HEK293 (cell line): ENCODE results near the gene MEAK7.

Source experiments
- CTCF ChIA-PET: fragments of 350-600 bp; formaldehyde crosslinking; extraction: SDS; loops from one replicate; lab custom pipeline; 2021; ENCODE audit warnings: antibody characterized with exemption; lab: Yijun Ruan, JAX
- POLR2A ChIA-PET: fragments of 300-600 bp; formaldehyde crosslinking; extraction: SDS; loops from one replicate; lab custom pipeline; 2020; ENCODE audit warnings: antibody characterized with exemption, inconsistent platforms; lab: Yijun Ruan, JAX
- H3K27ac ChIP-seq: fragments of 200-500 bp; sonication (Bioruptor generic); 2 replicates; pipeline ENCODE4 v1.5.1; 2014; ENCODE audit warnings: low read depth, low read length, control low read depth, inconsistent platforms; ENCODE audit errors: extremely low read depth
- H3K36me3 ChIP-seq, 2 experiments: fragments of 200-500 bp in 1 of 2; sonication (Bioruptor generic) in 1 of 2; 1 replicate in 1 of 2; 2 replicates in 1 of 2; pipeline ENCODE4 v1.5.1; 2014 to 2017; ENCODE audit warnings: inconsistent platforms in 2 of 2, low read length in 2 of 2; ENCODE audit not compliant: control insufficient read depth in 2 of 2, insufficient read depth in 1 of 2
- H3K4me1 ChIP-seq: fragments of 200-500 bp; sonication (Bioruptor generic); 2 replicates; pipeline ENCODE4 v1.5.1; 2014; ENCODE audit warnings: mild to moderate bottlenecking, low read length, inconsistent platforms; ENCODE audit not compliant: control insufficient read depth, insufficient read depth
- H3K4me3 ChIP-seq: 2 replicates; pipeline ENCODE4 v1.5.1; 2011; ENCODE audit warnings: low read depth, mild to moderate bottlenecking, control low read depth, low read length, moderate library complexity
- H3K9me3 ChIP-seq: fragments of 200-500 bp; sonication (Bioruptor generic); 2 replicates; pipeline ENCODE4 v1.5.1; 2014; ENCODE audit warnings: low read depth, low read length, inconsistent platforms; ENCODE audit not compliant: control insufficient read depth, insufficient read depth
- SETDB1 ChIP-seq: IDR thresholded peaks from one replicate; pipeline ENCODE4 v1.6.1; 2017; ENCODE audit warnings: mild to moderate bottlenecking, low read length, moderate library complexity, mixed read lengths; ENCODE audit not compliant: insufficient read length
- ZBTB21 ChIP-seq: fragments of 450-650 bp; formaldehyde crosslinking; IDR thresholded peaks from 2 replicates; pipeline ENCODE4 v1.5.1; 2017; ENCODE audit warnings: missing biosample characterization, missing genetic modification characterization
- ZFHX2 ChIP-seq: fragments of 450-650 bp; formaldehyde crosslinking; conservative IDR thresholded peaks from 2 replicates; pipeline ENCODE4 v1.5.1; 2016; ENCODE audit warnings: missing biosample characterization, missing genetic modification characterization
- ZFP69B ChIP-seq: fragments of 450-650 bp; formaldehyde crosslinking; IDR thresholded peaks from 2 replicates; pipeline ENCODE4 v1.5.1; 2016; ENCODE audit warnings: missing biosample characterization, missing genetic modification characterization
- ZNF112 ChIP-seq: fragments of 450-650 bp; formaldehyde crosslinking; IDR thresholded peaks from 2 replicates; pipeline ENCODE4 v1.5.0; 2017; ENCODE audit warnings: missing biosample characterization, missing genetic modification characterization
- ZNF114 ChIP-seq: fragments of 450-650 bp; formaldehyde crosslinking; IDR thresholded peaks from 2 replicates; pipeline ENCODE4 v1.5.0; 2017; ENCODE audit warnings: missing biosample characterization, missing genetic modification characterization
- ZNF169 ChIP-seq: fragments of 450-650 bp; formaldehyde crosslinking; IDR thresholded peaks from 2 replicates; pipeline ENCODE4 v1.5.1; 2016; ENCODE audit warnings: missing biosample characterization, missing genetic modification characterization
- ZNF248 ChIP-seq: fragments of 450-650 bp; formaldehyde crosslinking; IDR thresholded peaks from 2 replicates; pipeline ENCODE4 v1.5.1; 2017; ENCODE audit warnings: missing biosample characterization, missing genetic modification characterization
- ZNF324 ChIP-seq: fragments of 450-650 bp; formaldehyde crosslinking; IDR thresholded peaks from 2 replicates; pipeline ENCODE4 v1.5.1; 2016; ENCODE audit warnings: missing biosample characterization, missing genetic modification characterization
- ZNF350 ChIP-seq: fragments of 450-650 bp; formaldehyde crosslinking; IDR thresholded peaks from 2 replicates; pipeline ENCODE4 v1.5.0; 2017; ENCODE audit warnings: missing biosample characterization, mild to moderate bottlenecking, missing genetic modification characterization
- ZNF423 ChIP-seq: fragments of 450-650 bp; formaldehyde crosslinking; IDR thresholded peaks from 2 replicates; pipeline ENCODE4 v1.5.1; 2016; ENCODE audit warnings: missing biosample characterization, missing genetic modification characterization
- ZNF48 ChIP-seq: fragments of 450-650 bp; formaldehyde crosslinking; IDR thresholded peaks from 2 replicates; pipeline ENCODE4 v1.5.1; 2016; ENCODE audit warnings: missing biosample characterization, missing genetic modification characterization
- ZNF544 ChIP-seq: fragments of 450-650 bp; formaldehyde crosslinking; IDR thresholded peaks from 2 replicates; pipeline ENCODE4 v1.5.0; 2017; ENCODE audit warnings: missing biosample characterization, missing genetic modification characterization
- ZNF596 ChIP-seq: fragments of 450-650 bp; IDR thresholded peaks from 2 replicates; pipeline ENCODE4 v1.5.0; 2018; ENCODE audit warnings: missing biosample characterization, mild to moderate bottlenecking, missing genetic modification characterization, moderate library complexity
- ZNF629 ChIP-seq: fragments of 450-650 bp; formaldehyde crosslinking; IDR thresholded peaks from 2 replicates; pipeline ENCODE4 v1.5.1; 2017; ENCODE audit warnings: missing biosample characterization, missing genetic modification characterization
- ZNF658 ChIP-seq: fragments of 450-650 bp; formaldehyde crosslinking; IDR thresholded peaks from 2 replicates; pipeline ENCODE4; 2016; ENCODE audit warnings: missing biosample characterization, missing genetic modification characterization
- ZNF670 ChIP-seq: fragments of 450-650 bp; formaldehyde crosslinking; IDR thresholded peaks from 2 replicates; pipeline ENCODE4 v1.5.1; 2016; ENCODE audit warnings: missing biosample characterization, missing genetic modification characterization, low read depth
- ZNF830 ChIP-seq: fragments of 450-650 bp; IDR thresholded peaks from 2 replicates; pipeline ENCODE4 v1.5.0; 2018; ENCODE audit warnings: missing biosample characterization, missing genetic modification characterization, low read depth, mild to moderate bottlenecking, moderate library complexity
- ZSCAN16 ChIP-seq: fragments of 450-650 bp; formaldehyde crosslinking; IDR thresholded peaks from 2 replicates; pipeline ENCODE4 v1.5.1; 2016; ENCODE audit warnings: missing biosample characterization, missing genetic modification characterization
- ZSCAN30 ChIP-seq: fragments of 450-650 bp; IDR thresholded peaks from 2 replicates; pipeline ENCODE4 v1.5.1; 2018; ENCODE audit warnings: missing biosample characterization, mild to moderate bottlenecking, missing genetic modification characterization, moderate library complexity
- TF ChIP-seq, protein P1 (sequence below): fragments of 450-650 bp; formaldehyde crosslinking; IDR thresholded peaks from 2 replicates; pipeline ENCODE4 v1.5.1; 2016; ENCODE audit warnings: missing biosample characterization, missing genetic modification characterization
- TF ChIP-seq, protein P2 (sequence below): fragments of 450-650 bp; formaldehyde crosslinking; IDR thresholded peaks from 2 replicates; pipeline ENCODE4 v1.5.1; 2016; ENCODE audit warnings: missing biosample characterization, missing genetic modification characterization
- TF ChIP-seq, protein P3 (sequence below): fragments of 450-650 bp; formaldehyde crosslinking; IDR thresholded peaks from 2 replicates; pipeline ENCODE4 v1.5.1; 2017; ENCODE audit warnings: missing biosample characterization, missing genetic modification characterization

The MEAK7 gene

DNA sequence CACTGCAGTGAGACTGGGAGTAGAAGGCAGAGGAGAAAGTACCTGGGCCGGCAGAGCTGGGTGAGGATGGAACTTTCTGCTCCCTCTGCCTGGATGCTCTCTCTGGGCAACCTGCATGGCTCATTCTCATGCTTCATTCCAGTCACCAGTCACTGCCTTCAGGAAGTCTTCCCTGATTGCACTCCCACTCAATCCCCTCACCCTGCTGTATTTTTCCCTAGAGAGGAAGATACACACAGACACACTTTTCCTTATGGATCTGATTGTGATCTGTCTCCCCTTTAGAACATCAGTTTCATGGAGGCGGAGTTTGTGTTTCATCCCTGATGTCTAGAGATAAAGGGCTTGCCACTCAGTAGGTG is 44.9 kb downstream of the MEAK7 start (continued):
- TF ChIP-seq ZBTB21 (tag by site-specific recombination) (no peak), ZNF112 (tag by site-specific recombination) (no peak), ZNF324 (no peak), ZNF830 (no peak)

DNA sequence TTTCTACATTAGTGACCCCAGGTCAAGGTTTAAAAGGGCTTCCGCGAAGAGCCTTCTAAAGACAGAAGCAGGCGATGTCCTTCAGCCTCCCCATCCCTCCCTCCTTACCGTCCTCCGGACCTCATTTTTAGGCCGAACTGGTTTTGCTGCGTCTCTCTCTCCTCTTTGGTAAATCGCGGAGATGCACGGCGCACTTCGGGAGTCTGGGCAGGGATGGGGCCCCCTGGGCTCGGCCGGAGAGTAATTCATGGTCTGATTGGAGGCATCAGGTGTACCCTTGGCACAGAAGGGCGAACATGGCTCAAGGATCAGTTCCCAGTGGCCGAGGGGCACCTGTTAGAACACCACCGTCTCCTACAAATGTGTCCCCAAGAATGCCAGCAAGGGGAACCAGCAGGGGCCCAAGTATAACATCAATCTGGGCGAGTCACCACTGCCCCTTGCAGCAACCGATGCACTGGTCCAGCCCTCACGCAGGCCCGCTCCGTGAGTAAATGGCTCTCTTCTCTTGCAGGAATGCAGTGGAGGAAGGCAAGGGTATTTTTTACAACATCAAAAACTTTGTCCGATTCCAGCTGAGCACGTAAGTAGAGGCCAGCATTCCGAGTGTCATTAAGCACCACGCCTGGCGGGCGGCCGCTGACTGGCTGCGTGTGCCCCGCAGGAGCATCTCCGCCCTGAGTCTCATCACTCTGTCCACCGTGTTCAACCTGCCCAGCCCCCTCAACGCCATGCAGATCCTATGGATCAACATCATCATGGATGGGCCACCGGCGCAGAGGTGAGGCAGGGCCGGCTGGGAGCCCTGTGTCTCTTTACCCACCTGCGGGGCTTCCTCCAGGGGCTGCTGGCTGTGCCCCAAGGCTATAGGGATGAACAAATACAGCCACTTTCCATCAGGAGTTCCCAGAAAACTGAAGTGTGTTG is 45.6 kb downstream of the MEAK7 start:
- no peaks in the 10 kb centered on the region for H3K4me1 ChIP-seq
- H3K4me3 ChIP-seq, result no peak overlapping the region
- no peaks in the 10 kb centered on the region for H3K9me3 ChIP-seq
- peaks cover 0 to 6% of the 10 kb centered on the region in 2 experiments; a peak in 1 of 3 replicates for H3K36me3 ChIP-seq
- CTCF ChIA-PET, result no interaction called here
- TF ChIP-seq ZNF114 (tag by site-specific recombination) (no peak), ZNF248 (no peak), ZFP69B (no peak), ZNF670 (no peak), ZNF596 (tag by site-specific recombination) (no peak), ZSCAN30 (no peak), ZNF48 (no peak), SETDB1 (no peak), ZNF169 (tag by site-specific recombination) (no peak), ZNF629 (tag by site-specific recombination) (no peak), ZFHX2 (no peak), ZNF324 (no peak), ZNF658 (tag by site-specific recombination) (no peak), ZNF350 (tag by site-specific recombination) (no peak), ZSCAN16 (tag by site-specific recombination) (no peak), ZNF544 (tag by site-specific recombination) (no peak), ZNF423 (no peak)
- TF ChIP-seq, protein P1, sequence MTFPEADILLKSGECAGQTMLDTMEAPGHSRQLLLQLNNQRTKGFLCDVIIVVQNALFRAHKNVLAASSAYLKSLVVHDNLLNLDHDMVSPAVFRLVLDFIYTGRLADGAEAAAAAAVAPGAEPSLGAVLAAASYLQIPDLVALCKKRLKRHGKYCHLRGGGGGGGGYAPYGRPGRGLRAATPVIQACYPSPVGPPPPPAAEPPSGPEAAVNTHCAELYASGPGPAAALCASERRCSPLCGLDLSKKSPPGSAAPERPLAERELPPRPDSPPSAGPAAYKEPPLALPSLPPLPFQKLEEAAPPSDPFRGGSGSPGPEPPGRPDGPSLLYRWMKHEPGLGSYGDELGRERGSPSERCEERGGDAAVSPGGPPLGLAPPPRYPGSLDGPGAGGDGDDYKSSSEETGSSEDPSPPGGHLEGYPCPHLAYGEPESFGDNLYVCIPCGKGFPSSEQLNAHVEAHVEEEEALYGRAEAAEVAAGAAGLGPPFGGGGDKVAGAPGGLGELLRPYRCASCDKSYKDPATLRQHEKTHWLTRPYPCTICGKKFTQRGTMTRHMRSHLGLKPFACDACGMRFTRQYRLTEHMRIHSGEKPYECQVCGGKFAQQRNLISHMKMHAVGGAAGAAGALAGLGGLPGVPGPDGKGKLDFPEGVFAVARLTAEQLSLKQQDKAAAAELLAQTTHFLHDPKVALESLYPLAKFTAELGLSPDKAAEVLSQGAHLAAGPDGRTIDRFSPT (tag by site-specific recombination), result no peak
- TF ChIP-seq, protein P2, sequence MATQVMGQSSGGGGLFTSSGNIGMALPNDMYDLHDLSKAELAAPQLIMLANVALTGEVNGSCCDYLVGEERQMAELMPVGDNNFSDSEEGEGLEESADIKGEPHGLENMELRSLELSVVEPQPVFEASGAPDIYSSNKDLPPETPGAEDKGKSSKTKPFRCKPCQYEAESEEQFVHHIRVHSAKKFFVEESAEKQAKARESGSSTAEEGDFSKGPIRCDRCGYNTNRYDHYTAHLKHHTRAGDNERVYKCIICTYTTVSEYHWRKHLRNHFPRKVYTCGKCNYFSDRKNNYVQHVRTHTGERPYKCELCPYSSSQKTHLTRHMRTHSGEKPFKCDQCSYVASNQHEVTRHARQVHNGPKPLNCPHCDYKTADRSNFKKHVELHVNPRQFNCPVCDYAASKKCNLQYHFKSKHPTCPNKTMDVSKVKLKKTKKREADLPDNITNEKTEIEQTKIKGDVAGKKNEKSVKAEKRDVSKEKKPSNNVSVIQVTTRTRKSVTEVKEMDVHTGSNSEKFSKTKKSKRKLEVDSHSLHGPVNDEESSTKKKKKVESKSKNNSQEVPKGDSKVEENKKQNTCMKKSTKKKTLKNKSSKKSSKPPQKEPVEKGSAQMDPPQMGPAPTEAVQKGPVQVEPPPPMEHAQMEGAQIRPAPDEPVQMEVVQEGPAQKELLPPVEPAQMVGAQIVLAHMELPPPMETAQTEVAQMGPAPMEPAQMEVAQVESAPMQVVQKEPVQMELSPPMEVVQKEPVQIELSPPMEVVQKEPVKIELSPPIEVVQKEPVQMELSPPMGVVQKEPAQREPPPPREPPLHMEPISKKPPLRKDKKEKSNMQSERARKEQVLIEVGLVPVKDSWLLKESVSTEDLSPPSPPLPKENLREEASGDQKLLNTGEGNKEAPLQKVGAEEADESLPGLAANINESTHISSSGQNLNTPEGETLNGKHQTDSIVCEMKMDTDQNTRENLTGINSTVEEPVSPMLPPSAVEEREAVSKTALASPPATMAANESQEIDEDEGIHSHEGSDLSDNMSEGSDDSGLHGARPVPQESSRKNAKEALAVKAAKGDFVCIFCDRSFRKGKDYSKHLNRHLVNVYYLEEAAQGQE (tag by site-specific recombination), result no peak
- TF ChIP-seq, protein P3, sequence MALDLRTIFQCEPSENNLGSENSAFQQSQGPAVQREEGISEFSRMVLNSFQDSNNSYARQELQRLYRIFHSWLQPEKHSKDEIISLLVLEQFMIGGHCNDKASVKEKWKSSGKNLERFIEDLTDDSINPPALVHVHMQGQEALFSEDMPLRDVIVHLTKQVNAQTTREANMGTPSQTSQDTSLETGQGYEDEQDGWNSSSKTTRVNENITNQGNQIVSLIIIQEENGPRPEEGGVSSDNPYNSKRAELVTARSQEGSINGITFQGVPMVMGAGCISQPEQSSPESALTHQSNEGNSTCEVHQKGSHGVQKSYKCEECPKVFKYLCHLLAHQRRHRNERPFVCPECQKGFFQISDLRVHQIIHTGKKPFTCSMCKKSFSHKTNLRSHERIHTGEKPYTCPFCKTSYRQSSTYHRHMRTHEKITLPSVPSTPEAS (tag by site-specific recombination), result no peak
- TF ChIP-seq, all 188 proteins: peak for 0
- POLR2A ChIA-PET, result no interaction called here
- H3K27ac ChIP-seq, result no peak overlapping the region
